Parathyroid adenoma (tissue), 2 donors: ENCODE data around the gene PQBP1.

Experiments used
- H2AFZ ChIP-seq: fragments of 300-600 bp; sonication (generic); one replicate; pipeline ENCODE4 v1.7.0; 2017; ENCODE audit warnings: antibody characterized with exemption, mild to moderate bottlenecking
- H3K27ac ChIP-seq: fragments of 300-600 bp; sonication (generic); one replicate; pipeline ENCODE4 v1.7.0; 2017
- H3K27me3 ChIP-seq: fragments of 300-600 bp; sonication (generic); one replicate; pipeline ENCODE4 v1.7.0; 2017; ENCODE audit warnings: low read length; ENCODE audit not compliant: control insufficient read depth, insufficient read depth
- H3K36me3 ChIP-seq: fragments of 300-600 bp; sonication (generic); one replicate; pipeline ENCODE4 v1.7.0; 2017; ENCODE audit warnings: low read length; ENCODE audit not compliant: control insufficient read depth, insufficient read depth
- H3K4me1 ChIP-seq: fragments of 300-600 bp; sonication (generic); one replicate; pipeline ENCODE4 v1.7.0; 2017; ENCODE audit warnings: control low read depth
- H3K4me2 ChIP-seq: fragments of 300-600 bp; sonication (generic); one replicate; pipeline ENCODE4 v1.7.0; 2017; ENCODE audit warnings: low read length
- H3K4me3 ChIP-seq: fragments of 300-600 bp; sonication (generic); one replicate; pipeline ENCODE4 v1.7.0; 2017; ENCODE audit warnings: low read depth, low read length
- H3K79me2 ChIP-seq: fragments of 300-600 bp; sonication (generic); one replicate; pipeline ENCODE4 v1.7.0; 2017; ENCODE audit warnings: control low read depth
- H3K9ac ChIP-seq: fragments of 300-600 bp; sonication (generic); one replicate; pipeline ENCODE4 v1.7.0; 2017; ENCODE audit warnings: mild to moderate bottlenecking
- H3K9me3 ChIP-seq: fragments of 300-600 bp; sonication (generic); one replicate; pipeline ENCODE4 v1.7.0; 2017; ENCODE audit warnings: low read length; ENCODE audit not compliant: control insufficient read depth
- CTCF ChIP-seq: fragments of 300-600 bp; sonication (generic); IDR thresholded peaks from one replicate; pipeline ENCODE4 v1.7.0; 2017; ENCODE audit warnings: antibody characterized with exemption, mild to moderate bottlenecking
- donor health status: primary hyperparathyroidism.

The PQBP1 gene

GRCh38 chrX:48937054-48937907 lies 39.6 kb downstream of the PQBP1 start:
- H3K27ac ChIP-seq: no peak overlapping the region
- no peak overlapping the region for H2AFZ ChIP-seq
- H3K4me1 ChIP-seq: peaks cover 2% of the 10 kb centered on the region
- H3K9me3 ChIP-seq: no peaks in the 10 kb centered on the region
- H3K79me2 ChIP-seq: peaks cover 27% of the 10 kb centered on the region
- H3K4me3 ChIP-seq: no peak overlapping the region
- TF ChIP-seq CTCF: no peak
- H3K9ac ChIP-seq: no peak overlapping the region
- H3K27me3 ChIP-seq: no peaks in the 10 kb centered on the region
- no peaks in the 10 kb centered on the region for H3K36me3 ChIP-seq
- no peak overlapping the region for H3K4me2 ChIP-seq

GRCh38 chrX:48938721-48939425 lies 41.1 kb downstream of the PQBP1 start:
- Histone ChIP-seq H3K4me1 (peaks cover 2% of the 10 kb centered on the region), H3K79me2 (peaks cover 38% of the 10 kb centered on the region), H3K27me3 (no peaks in the 10 kb centered on the region), H3K36me3 (no peaks in the 10 kb centered on the region), H3K4me2 (no peak overlapping the region), H3K27ac (no peak overlapping the region), H3K9ac (no peak overlapping the region), H2AFZ (no peak overlapping the region), H3K4me3 (no peak overlapping the region), H3K9me3 (no peaks in the 10 kb centered on the region)
- no peak for TF ChIP-seq CTCF

- Histone ChIP-seq H3K79me2 (peaks cover 41% of the 10 kb centered on the region), H3K4me1 (peaks cover 2% of the 10 kb centered on the region), H3K27me3 (no peaks in the 10 kb centered on the region), H3K27ac (no peak overlapping the region), H3K36me3 (no peaks in the 10 kb centered on the region), H3K9me3 (no peaks in the 10 kb centered on the region), H3K4me2 (no peak overlapping the region), H3K4me3 (no peak overlapping the region), H2AFZ (no peak overlapping the region), H3K9ac (no peak overlapping the region)
- TF ChIP-seq CTCF: no peak
Observed at GRCh38 chrX:48939524-48940228, 41.9 kb downstream of the PQBP1 start.

GRCh38 chrX:48940404-48940955 lies 42.8 kb downstream of the PQBP1 start:
- Histone ChIP-seq H3K4me3 (no peak overlapping the region), H3K27me3 (no peaks in the 10 kb centered on the region), H3K9ac (no peak overlapping the region), H3K4me2 (no peak overlapping the region), H3K79me2 (peaks cover 42% of the 10 kb centered on the region), H2AFZ (no peak overlapping the region), H3K4me1 (peaks cover 2% of the 10 kb centered on the region), H3K36me3 (no peaks in the 10 kb centered on the region), H3K27ac (no peak overlapping the region), H3K9me3 (no peaks in the 10 kb centered on the region)
- TF ChIP-seq CTCF: no peak
